Panc1 (cell line): Measurements from ENCODE around the gene ENPP3.

Source experiments
- CTCF ChIP-seq: fragments of 450-650 bp; IDR thresholded peaks from 2 replicates; pipeline ENCODE4 v1.5.1; 2017; ENCODE audit warnings: mild to moderate bottlenecking
- TF ChIP-seq, protein P1 (sequence below), 2 experiments: IDR thresholded peaks; 2 replicates each; pipeline ENCODE4 v1.6.1; 2011 to 2012; ENCODE audit warnings: low read depth in 2 of 2, control low read depth in 1 of 2, low read length in 1 of 2, mild to moderate bottlenecking in 1 of 2, moderate library complexity in 1 of 2; ENCODE audit not compliant: insufficient read depth in 1 of 2

GRCh38 chr6:131778169-131778568, 141.1 kb downstream of the ENPP3 start:
- TF ChIP-seq CTCF: no peak
- TF ChIP-seq, protein P1, sequence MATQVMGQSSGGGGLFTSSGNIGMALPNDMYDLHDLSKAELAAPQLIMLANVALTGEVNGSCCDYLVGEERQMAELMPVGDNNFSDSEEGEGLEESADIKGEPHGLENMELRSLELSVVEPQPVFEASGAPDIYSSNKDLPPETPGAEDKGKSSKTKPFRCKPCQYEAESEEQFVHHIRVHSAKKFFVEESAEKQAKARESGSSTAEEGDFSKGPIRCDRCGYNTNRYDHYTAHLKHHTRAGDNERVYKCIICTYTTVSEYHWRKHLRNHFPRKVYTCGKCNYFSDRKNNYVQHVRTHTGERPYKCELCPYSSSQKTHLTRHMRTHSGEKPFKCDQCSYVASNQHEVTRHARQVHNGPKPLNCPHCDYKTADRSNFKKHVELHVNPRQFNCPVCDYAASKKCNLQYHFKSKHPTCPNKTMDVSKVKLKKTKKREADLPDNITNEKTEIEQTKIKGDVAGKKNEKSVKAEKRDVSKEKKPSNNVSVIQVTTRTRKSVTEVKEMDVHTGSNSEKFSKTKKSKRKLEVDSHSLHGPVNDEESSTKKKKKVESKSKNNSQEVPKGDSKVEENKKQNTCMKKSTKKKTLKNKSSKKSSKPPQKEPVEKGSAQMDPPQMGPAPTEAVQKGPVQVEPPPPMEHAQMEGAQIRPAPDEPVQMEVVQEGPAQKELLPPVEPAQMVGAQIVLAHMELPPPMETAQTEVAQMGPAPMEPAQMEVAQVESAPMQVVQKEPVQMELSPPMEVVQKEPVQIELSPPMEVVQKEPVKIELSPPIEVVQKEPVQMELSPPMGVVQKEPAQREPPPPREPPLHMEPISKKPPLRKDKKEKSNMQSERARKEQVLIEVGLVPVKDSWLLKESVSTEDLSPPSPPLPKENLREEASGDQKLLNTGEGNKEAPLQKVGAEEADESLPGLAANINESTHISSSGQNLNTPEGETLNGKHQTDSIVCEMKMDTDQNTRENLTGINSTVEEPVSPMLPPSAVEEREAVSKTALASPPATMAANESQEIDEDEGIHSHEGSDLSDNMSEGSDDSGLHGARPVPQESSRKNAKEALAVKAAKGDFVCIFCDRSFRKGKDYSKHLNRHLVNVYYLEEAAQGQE (IDR thresholded peaks at IDR 0.05; ENCODE audit: insufficient read depth in 1 of 2, low read depth in 2 of 2, low read length in 1 of 2): no peak
